HG02610 (cell line): ENCODE results near the gene ALOX15.
"Not testable (repeated sequence)": the region's sequence is repeated elsewhere in the genome, so short reads cannot be mapped to it uniquely, and the experiment has no call there.

ENCODE experiments used
- ATAC-seq: cut with Tn5 transposase; IDR thresholded peaks from one replicate; pipeline ENCODE4 v1.9.1; 2021; ENCODE audit warnings: mild to moderate bottlenecking, moderate library complexity; ENCODE audit not compliant: unreplicated experiment

The ALOX15 gene, protein sequence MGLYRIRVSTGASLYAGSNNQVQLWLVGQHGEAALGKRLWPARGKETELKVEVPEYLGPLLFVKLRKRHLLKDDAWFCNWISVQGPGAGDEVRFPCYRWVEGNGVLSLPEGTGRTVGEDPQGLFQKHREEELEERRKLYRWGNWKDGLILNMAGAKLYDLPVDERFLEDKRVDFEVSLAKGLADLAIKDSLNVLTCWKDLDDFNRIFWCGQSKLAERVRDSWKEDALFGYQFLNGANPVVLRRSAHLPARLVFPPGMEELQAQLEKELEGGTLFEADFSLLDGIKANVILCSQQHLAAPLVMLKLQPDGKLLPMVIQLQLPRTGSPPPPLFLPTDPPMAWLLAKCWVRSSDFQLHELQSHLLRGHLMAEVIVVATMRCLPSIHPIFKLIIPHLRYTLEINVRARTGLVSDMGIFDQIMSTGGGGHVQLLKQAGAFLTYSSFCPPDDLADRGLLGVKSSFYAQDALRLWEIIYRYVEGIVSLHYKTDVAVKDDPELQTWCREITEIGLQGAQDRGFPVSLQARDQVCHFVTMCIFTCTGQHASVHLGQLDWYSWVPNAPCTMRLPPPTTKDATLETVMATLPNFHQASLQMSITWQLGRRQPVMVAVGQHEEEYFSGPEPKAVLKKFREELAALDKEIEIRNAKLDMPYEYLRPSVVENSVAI

DNA sequence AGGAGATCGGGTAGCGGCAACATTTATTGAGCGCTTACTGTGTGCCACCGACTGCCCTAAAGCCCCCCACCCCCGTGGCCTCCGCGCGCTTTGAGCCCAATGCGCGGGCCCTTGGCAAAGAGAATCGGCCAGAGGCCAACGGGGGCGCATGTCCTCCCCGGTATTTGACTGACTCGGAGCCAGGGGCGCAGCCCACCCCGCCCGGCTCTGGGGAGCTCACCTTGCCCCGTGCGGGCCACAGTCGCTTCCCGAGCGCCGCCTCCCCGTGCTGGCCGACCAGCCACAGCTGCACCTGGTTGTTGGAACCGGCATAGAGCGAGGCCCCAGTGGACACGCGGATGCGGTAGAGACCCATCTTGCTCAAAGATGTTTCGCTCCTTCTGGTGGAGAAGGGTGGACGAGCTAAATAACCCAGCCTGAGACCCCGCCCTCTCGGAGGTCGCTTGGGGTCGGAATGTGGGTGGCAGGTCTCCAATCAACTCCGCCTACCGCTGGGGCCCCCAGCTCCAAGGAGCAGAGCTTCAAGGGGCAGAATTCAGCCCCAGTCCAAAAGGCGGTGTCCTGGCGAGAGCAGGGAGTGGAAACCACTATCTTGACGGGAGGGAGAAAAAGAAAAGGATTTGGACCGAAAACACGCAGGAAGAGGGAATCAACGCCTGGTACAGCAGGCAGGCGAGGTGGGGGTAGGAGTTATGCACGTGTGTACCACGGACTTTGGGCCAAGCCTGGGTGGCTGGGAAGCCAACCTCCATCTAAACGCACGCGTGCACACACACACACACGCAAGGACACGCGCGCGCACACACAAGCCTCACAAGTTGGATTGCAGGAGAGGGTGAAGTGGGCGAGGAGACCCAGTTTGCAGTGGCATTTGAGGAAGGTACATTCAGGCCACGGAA is at the start of gene ALOX15:
ALOX15 (minus strand) TSS at position 382 of the 899 bp plus-strand sequence; CDS start at position 355, 27 bp downstream.
- no peak for ATAC-seq

DNA sequence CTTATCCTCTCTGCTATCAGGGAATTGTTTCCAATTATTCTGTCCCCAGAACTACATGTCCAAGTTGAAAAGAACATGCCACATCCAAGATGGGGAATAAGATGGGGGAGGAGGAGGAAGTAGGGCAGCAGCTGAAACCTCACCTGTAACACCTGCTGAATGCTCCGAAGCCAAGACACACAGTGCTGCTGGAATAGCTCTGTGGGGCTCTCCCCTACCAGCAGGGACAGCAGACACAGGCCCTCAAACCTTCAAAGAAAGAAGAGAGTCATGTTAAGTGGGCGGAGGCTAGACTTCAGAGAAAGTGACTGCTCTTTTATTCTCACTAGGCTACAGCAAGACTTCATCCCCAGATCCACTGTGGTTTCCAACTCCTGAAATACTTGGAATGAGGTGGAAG is 49.3 kb upstream of the ALOX15 start:
- no peak for ATAC-seq

DNA sequence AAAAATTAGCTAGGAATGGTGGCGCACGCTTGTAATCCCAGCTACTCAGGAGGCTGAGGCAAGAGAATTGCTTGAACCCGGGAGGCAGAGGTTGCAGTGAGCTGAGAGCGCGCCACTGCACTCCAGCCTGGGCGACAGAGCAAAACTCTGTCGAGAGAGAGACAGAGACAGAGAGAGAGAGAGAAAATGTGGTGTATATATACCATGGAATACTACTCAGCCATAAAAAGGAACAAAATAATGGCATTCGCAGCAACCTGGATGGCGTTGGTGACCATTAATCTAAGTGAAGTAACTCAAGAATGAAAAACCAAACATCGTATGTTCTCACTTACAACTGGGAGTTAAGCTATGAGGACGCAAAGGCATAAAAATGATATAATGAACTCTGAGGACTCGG is 48.4 kb upstream of the ALOX15 start:
- not testable (repeated sequence) for ATAC-seq

DNA sequence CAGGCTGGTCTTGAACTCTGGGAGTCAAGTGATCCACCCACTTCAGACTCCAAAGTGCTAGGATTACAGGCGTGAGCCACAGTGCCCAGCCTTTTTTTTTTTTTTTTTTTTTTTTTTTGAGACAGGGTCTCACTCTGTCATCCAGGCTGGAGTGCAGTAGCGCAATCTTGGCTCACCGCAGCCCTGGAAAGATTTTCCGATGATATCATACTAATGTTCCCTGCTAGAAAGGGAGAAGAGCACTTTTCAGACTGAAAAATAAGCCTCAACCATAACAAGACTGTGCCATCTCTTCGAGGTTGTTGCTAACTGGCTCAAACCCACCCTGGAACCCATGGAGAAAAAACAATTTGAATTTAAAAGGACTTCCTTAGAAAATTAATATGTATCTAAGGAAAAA is 42.3 kb upstream of the ALOX15 start:
- not testable (repeated sequence) for ATAC-seq

DNA sequence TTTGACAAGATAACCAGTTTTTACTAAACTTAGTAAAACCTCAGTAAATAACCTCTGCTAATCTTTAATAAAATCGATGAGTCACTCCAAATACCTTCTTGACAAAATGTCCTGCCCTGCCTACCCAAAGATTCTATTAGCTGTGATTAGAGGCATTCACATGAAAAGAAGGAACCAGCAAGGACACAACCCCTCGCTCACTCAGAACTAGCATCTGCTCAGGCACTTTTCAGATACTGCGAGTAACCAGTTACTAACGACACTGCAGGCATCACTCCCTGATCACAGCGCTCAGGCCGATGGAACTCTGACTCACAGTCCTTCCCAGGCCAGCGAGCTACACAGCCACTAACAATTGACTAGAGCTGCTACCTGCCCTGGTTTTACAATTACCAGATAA is 38.2 kb upstream of the ALOX15 start:
- ATAC-seq: no peak

DNA sequence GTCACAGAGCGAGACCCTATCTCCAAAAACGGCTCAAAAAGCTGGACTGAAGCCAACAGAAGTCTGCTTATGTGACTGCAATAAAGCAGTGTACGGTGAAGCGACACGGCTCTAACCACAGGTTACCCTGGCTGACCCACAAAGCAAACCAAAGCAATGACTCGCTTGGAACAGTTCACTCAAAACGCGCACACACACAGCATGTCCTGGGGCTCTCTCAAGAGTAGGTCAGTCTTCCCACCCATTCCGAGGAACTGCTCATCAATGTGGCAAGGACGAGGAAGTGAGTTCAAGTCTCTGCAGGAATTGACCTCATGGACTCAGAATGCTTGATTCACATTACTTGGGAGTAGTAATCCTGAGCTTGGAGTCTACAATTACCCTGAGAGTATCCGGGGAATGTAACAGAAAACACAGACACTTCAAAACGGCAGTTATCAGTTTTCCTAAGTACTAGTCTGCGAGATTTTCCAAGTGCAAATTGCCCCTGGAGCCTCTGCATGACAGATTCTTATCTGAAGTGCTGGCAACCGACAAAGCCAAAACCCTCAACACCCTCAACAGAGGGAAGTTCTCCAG is 37.1 kb upstream of the ALOX15 start:
- no peak for ATAC-seq

DNA sequence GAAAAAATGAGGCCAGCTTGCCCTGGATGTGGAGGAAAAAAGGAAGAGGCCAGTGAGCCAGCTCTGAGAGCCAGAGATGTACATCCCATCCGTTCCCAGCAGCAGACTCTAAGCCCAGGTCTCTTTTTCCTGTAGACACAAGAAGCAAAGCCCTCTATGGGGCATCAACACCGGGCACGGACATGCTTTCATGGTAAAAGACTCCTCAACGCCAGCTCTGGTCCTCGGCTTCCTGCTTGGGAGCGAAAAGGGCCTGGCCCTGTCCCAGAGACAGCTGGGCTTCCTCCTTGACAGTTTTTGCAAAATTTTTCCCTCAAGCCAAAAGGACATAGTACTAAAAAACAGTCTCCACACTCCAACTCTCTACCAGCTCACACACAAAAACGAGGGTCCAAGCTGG is 35.3 kb upstream of the ALOX15 start:
- ATAC-seq: no peak

DNA sequence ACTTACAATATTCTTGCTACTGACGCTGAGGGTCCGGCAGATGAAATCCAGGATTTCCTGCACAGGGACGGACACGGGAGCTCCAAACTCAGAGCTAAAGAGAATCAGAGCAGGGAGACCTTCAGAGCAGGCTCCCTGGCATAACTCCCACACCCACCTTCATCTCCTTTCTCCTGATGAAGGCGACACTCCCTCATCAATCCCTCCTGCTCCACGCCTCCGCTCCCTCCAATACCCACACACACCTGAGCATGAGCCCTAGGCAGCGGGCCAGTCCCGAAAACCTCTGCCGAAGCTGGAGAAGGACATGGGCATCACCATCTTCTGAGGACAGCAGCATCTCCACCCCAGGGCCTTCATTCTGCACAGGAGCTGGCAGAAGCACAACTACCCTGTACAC is 34.3 kb upstream of the ALOX15 start:
- no peak for ATAC-seq

DNA sequence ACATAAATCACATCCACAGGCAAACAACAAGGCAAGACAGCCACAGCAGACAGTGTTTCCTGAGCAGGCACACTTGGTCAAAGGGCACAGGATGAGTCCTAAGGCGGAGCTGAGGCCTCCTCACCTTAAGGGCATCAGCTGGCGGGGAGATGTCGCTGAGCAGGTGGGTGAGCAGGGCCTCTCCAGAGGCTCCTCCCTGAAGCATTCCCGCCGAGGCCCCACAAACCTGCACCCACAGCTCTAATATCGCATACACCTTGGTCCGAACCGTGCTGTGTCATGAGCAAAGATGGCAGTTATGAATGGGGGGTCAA is 33.2 kb upstream of the ALOX15 start:
- no peak for ATAC-seq

DNA sequence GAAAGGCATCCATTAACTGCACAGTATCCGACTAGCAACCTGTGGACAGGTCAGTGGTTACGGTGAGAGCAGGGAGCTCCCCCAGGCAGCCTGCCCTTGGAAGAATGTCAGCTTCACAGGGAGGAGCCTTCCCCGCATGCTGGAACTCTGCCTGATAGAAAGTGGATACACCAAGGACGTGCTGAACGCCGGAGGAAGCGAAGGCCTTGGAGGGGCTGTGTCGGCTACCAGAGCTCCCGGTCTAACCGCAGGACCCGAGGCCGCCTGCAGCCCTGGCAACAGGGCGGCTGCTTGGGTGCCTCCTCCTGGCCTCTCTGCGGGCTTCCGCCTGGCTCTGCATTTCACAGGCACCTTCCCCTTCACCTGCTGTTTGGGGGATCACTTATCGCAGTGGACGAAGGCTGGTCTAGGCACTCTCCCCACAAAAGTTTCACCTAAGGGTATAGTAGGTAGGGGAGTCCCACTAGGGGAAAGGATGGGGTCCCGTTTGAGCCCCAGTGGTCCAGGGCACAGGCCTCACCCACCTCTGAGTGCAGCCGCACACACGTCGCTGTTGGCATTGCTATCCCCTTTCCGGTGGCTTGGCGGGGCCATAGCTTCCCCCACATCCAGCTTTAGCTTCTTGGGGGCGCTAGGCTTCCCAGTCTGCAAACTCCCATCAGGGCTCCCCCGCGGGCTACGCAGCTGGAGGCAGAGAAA is 32.7 kb upstream of the ALOX15 start:
- ATAC-seq: no peak

DNA sequence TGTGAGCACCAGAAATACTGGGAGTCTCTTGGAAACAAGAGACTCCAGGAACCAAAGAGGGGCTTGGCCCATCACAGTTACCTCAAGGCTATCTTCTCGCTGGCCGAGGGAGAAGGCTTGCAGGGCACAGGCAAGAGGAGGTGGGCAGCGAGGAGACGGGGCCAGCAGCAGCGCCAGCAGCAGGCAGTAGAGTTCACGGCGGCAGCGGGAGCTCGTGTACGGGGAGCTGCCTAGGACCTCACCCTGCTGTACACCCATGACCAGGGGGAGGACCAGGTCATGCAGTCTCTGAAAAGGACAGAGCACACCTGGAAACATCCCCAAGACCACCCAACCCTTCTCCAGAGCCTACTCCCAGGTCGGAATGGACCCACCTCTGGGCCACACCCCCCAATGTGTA is 31.7 kb upstream of the ALOX15 start:
- no peak for ATAC-seq

DNA sequence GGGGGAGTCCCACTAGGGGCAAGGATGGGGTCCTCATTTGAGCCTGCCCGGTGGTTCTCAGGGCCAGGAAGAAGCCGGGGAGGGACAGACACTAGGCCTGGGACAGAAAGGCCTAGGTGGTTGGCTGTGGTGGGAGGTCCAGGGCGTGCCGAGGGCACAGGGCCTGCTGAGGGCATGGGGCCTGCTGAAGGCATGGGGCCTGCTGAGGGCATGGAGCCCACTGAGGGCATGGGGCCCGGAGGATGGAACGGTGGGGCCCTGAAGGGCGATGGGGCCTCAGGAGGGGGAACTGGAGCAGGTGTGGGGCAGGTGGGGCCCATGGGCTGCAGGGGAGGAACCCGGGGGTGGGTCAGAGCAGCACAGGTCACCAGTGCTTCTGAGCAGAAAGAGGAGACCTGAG is 31.3 kb upstream of the ALOX15 start:
- ATAC-seq: no peak

DNA sequence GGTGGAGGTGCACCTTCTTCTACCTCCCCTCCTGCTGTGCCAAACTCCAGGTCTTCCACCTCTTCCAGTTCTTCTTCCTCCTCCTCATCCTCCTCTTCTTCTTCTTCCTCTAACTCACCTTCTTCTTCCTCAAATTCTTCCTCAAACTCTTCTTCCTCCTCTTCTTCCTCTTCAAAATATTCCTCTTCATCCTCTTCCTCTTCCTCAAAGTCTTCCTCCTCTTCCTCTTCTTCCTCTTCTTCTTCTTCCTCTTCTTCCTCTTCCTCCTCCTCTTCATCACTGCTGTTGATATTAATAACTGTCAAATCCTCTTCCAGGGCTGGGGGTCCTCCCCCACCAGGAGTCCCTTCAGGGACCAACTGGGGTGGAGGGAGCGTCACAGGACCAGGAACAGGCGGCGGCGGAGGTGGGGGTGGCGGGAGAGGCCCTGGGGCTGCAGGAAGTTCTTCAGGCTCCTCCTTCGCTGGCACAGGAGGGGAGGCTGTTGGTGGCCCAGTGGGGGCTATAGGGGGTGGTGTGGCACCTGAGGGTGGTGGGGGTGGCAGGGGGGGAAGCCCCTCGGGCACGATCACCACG is 30.7 kb upstream of the ALOX15 start:
- no peak for ATAC-seq

DNA sequence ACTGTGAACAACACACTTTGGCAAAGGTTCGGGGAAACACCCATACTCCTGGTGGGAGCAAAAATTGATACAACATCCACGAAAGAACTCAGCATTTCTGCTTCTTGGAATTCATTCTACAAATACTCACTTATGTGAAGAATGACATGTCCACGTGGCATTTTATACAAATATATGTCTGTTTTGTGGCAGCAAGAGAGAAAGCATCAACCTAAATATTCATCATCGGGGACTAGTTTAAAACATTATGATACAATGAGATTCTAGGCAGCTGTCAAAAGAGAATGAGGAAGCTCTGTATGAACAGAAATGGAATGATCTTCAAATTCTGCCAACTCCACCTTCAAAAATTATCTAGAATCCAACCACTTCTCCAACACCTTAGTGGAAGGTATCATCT is 25.7 kb upstream of the ALOX15 start:
- ATAC-seq: no peak

DNA sequence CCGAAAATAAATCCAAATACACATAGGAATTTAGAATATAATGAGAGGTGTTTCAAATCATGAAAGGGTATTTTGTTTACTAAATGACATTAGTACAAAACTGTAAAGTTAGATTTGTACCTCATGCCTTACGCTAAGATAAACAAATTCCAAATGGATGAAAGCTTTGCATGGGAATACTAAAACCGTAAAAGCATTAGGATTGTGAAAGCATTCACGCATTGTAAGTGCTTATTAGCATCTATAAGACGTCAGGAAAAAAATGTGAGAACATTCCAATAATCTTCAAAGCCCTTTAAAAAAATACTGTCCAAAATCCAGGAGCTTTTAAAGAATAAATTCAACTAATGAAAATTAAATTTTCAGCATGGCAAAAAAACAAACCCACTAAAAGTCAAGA is 24.8 kb upstream of the ALOX15 start:
- no peak for ATAC-seq

DNA sequence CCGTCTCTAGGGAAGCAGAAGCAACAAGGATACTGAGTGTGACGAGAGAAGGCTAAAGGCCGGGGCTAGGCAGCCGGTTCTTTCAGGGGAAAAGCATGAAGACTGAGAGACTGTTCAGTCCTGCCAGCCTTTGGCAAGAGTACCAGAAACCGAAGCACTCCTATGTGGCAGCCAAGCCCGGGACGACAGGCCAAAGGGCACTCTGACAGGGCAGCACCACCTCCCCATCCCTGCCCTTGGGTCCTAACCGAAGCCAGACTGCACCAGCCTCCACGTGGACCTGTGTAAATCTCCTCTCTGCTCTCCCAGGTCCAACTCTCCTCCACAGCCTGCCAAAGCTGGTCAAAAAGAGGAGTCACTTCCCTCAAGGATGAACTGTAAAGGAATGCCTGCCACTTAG is 23.5 kb upstream of the ALOX15 start:
- ATAC-seq: no peak

DNA sequence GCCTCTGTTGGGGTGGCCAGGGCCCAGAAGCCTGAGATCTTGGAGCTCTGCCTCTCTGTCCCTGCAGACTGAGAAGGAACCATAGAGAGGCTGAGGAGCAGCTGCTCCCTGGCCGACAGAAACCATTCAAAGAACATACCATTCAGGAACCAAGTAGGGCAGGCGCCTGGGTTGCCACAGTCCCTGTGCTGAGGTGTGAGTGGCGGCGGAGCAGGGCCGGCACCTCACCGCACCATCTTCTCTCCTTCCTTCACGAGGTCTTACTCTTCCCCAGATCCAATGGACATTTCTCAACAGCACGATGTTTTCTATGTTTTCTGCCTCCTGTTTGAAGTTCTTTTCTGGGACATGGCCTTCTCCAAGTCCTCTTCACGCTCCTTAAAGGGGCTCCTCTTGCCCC is 22.8 kb upstream of the ALOX15 start:
- ATAC-seq: no peak

DNA sequence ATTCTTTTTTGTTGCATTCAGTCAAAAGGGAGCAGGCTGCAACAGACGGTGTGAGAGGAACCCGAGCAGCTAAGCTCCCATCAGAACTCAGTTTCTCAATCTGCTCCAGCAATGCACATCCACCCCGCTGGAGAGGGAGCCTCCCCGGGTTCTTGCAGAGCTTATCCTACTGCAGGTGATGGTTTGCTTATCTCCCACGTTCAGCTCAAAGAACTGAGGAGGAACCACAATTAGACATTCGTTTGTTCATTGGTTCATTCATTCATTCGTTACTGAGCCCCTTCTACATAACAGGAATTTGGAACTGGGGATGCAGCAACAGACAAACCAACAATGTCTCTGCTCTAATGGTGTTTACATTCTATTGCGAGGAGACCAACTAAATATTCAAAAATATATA is 22.2 kb upstream of the ALOX15 start:
- no peak for ATAC-seq

DNA sequence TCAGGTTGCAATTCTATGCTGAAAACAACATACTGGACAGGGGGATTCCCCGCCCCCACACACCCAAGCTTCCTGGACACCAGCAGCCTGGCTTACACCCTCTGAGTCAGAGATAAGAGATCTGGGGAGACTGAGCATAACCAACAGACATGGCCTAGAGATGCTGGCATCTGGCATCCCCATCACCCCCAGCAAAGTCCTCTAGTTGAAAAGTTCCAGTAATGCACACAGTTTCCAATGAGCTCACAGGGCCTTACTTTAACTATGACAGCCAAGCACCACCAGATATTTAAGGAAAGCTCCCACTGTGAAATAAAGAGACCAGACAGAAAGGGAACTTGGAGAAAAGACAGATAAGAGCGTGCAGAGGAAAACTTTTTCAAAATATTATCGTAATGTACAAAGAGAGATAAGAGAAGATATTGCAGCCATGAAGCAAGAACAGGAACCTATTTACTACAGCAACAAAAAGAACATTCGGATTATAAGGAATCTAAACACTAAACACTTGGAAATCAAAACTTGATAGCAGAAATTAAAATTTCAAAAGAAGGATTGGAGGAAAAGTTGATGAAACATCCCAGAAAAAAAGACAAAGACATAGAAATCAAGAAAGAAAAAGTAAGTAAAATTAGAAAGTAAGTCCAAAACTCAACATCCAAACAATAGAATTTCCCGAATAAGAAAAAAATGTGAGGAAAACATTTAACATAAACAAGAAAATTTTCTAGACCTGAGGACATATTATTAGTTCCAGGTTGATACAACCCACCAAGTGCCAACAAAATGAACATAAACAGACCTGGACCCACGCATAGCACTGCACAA is 17.2 kb upstream of the ALOX15 start:
- ATAC-seq: no peak

DNA sequence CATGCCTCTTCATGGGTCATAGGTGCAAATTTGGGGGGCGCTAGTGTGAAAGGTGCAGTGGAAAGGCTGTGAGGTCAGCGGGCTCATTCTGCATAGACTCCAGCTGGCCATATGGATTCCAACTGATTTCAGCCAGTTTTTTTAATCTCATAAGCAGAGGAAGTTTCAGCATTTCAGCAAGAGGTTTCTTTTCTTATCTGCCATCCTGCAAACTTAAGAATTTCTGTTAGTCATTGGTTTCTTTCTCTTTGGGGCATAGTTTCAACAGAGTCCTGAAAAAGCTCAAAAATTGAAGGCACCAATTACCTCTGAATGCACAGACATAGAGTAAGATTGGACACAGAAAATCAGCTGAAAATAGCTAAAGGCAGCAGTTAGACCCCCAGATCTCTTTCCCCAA is 16.2 kb upstream of the ALOX15 start:
- no peak for ATAC-seq
